ENCODE results near the gene HIVEP3.
"Not testable (repeated sequence)": the region's sequence is repeated elsewhere in the genome, so short reads cannot be mapped to it uniquely, and the experiment has no call there.

HIVEP3 gene

GRCh38 chr1:41573785-41574713, 344.7 kb downstream of the HIVEP3 start:
- DNase-seq, result peak; percentile 84

- no peak for DNase-seq
These were observed 345.5 kb downstream of the HIVEP3 start for GRCh38 chr1:41573194-41573593.

DNA sequence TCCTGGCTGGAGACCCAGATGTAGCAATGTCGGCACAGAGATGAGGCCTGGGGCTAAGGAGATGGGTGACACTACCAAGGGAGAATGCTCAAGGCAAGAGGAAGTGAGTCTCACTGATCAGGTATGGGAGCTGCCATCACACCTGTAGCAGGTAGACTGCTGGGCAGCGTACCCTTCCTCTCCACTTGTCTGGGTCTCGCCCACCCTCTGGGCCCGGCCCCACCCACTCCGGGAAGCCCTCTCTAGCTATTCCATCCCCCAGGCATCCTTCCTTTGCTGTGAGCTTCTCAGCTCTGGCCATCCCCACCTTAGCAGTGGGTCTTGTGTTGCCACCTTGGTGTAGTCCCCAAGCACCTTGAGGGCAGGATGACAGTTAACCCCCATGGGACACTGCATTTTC, 346.5 kb downstream of the HIVEP3 start:
- DNase-seq, result no peak

DNA sequence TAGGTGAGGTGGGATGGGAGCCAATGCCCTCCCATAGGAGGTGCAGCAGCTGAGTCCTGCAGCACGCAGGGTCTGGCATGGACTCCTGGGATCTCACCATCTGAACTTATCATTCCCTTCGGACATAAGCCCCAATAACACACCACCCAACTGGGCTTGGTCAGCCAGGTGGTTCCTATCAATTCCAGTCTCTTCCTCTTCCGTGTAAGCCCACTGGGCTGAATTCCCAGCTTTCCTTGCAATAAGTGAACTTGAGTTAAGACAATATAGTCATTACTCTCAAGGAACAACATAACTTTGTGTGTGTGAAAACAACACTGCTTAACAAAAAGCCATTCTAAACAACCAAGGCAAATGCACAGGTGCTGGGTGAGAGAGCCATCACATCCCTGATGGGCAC, 347.7 kb downstream of the HIVEP3 start:
- DNase-seq, result no peak

DNA sequence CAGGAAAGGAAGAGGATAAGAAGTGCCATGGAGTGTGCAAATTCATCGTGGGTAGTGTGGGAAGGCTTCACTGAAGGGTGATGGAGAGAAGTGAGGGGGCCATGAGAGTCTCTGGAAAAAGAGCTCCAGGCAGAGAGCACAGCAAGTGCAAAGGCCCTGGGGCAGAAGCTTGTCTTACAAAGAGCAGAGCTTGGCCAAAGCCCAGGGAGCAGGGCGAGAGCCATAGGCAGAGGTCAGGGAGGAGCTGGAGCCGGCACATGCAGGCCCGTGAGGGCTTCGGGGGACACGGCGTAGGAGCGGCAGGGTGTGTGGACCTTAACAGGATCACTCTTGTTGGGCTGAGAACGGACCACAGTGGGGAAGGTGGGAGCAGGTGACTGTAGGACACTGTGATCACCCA, 350.5 kb downstream of the HIVEP3 start:
- DNase-seq, result no peak

GRCh38 chr1:41566969-41567368, 351.8 kb downstream of the HIVEP3 start:
- no peak for DNase-seq

- DNase-seq, result no peak
These were observed 352.3 kb downstream of the HIVEP3 start for GRCh38 chr1:41566274-41566885.

- no peak for DNase-seq
These were observed 353.8 kb downstream of the HIVEP3 start for GRCh38 chr1:41564741-41565475.

GRCh38 chr1:41562328-41562727, 356.4 kb downstream of the HIVEP3 start:
- DNase-seq, result no peak

GRCh38 chr1:41560931-41561330, 357.8 kb downstream of the HIVEP3 start:
- no peak for DNase-seq

DNA sequence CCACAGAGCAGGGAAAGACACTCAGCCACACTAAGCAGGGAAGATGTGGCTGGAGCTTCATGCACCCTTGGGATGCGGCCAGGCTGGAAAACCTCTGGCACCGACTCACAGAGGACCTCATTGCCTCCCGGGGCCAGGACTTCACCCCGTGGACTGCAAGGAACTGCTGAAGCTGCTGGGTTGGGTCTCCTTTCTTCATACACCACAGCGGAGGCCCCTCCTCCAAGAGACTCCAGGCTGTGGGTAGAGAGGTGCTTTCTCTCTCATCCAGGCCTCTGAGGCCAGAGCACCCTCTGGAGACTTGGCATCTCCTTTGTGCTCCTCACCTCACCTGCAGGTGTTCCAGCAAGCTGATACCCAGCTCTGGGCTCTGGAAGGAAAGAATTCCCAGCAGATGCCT, 358.2 kb downstream of the HIVEP3 start:
- no peak for DNase-seq

DNA sequence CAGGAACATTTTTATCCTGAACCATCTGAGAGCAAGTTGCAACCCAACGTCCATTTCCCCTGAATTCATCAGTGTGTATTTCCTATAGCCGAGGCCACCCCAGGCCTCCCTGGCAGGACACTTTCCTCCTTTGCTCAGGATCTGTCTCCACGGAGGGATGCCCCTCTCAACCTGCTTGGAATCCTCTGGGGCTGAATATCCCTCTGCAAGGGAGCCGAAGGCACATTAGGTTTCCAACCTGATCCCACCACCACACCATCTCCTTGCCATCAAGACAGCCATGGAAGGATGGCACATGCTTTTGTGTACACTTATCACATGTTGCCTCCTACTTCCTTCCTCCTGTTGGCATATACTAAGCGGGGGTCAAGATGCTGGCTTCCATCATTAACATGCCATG, 359.4 kb downstream of the HIVEP3 start:
- DNase-seq, result no peak

DNA sequence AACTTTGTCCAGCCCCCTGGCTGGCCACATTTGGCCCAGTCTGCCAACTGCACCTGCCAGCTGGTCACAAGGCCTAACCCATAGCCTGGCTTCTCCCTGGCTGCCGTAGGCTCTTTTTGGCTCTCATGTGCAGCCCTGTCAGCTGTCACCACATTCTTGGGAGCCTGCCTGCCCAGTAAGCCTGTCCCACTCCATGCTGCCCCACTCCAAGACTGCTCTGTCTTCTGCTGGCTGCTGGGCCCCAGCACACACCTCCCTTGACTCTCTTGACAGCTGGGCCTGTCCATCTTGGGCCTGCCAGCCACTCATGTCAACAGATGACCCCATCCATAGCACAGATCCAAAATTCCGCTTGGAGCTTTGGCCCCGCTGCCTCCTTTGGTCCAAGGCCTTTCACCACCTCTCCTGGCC, 360.0 kb downstream of the HIVEP3 start:
- no peak for DNase-seq

DNA sequence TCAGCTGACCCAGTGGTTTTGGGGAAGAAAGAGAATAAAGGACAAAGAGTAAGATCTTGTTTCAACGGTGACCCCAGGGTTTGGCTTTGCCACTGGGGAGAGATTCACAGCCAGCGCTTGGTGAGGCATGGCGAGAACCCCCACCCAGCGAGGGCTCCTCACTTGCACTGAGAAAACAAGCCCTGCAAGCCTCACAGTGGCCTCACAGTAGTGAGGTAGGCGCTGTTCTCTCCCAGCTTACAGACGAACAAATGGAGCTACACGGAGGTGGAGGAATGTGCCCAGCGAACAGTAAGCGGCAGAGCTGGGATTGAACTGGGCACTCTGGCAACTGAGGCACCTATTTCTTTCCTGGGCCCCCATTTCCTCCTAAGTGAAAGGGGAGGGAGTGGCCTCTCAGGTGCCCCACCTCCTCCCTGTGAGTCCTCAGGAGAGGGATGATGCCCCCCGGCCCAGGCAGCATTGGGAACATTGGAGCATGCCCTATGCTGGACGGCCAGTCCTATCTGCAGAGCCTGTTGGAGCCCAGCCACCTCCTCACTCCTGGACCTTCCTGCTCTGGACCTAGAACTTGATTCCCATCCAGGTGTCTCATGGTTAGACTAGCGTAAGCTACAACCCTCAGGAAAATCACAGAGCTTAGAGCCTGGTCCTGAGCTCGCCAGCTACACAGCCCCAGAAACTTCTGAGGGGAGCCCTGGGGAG, 360.8 kb downstream of the HIVEP3 start:
- no peak for DNase-seq

DNA sequence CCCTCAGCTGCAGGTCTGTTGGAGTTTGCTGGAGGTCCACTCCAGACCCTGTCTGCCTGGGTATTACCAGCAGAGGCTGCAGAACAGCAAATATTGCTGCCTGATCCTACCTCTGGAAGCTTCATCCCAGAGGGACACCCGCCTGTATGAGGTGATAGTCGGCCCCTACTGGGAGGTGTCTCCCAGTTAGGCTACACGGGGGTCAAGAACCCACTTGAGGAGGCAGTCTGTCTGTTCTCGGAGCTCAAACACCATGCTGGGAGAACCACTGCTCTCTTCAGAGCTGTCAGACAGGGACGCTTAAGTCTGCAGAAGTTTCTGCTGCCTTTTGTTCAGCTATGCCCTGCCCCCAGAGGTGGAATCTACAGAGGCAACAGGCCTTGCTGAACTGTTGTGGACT, 364.0 kb downstream of the HIVEP3 start:
- not testable (repeated sequence) for DNase-seq

DNA sequence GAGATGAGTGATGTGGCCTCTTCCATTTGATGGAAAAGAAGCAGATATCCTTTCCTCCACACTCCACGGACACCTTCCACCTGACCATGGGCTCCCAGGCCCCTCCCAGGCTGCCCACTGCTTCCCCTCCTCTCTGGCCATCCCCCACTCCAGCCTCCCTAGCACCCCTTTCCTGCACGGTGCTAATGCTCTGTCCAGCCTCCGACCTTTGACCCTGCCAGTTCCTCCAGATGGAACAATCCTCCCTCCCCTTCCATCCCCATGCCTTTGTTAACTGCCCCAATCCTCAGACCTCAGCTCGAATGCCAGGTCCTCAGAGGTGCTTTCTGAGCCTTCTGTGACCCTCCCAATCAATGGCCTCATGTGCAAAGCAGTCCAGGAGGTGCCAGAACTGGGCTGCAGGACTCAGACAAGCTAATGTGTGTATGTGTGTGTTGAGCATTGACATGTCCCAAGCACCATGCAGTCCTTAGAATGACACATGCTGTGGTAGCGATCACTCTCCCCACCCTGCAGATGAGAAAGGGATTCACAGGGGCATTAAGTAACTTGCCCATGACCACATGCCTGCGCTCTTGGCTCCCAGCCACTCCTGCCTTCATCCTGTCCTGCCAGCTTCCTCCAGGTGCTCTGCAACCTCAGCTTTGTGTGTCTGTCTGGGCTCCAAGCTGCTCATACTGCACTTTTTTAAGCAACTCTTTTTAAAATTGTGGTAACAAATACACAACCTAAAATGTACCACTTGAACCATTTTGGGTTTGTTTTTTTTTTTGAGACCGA, 370.8 kb downstream of the HIVEP3 start:
- DNase-seq, result no peak

DNA sequence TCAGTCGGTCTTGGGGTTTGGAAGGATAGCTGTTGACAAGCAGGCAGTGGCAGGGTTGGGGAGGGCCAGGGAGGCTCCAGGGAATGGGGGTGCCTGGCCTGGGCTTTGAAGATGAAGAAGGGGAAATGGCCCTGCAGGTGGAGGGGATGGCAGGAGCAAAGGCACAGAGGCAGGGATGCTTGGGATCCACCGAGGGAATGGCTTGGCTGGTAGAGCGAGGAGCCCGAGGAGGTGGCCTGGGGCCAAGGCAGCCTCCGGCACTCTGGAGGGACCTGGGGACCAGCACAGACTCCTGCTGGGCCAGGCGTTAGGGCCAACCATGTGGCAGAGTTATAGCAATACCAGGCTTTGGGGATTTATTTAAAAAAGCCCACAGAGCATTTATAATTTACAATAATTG, 371.4 kb downstream of the HIVEP3 start:
- no peak for DNase-seq

GRCh38 chr1:41546833-41547135, 371.9 kb downstream of the HIVEP3 start:
- no peak for DNase-seq

DNA sequence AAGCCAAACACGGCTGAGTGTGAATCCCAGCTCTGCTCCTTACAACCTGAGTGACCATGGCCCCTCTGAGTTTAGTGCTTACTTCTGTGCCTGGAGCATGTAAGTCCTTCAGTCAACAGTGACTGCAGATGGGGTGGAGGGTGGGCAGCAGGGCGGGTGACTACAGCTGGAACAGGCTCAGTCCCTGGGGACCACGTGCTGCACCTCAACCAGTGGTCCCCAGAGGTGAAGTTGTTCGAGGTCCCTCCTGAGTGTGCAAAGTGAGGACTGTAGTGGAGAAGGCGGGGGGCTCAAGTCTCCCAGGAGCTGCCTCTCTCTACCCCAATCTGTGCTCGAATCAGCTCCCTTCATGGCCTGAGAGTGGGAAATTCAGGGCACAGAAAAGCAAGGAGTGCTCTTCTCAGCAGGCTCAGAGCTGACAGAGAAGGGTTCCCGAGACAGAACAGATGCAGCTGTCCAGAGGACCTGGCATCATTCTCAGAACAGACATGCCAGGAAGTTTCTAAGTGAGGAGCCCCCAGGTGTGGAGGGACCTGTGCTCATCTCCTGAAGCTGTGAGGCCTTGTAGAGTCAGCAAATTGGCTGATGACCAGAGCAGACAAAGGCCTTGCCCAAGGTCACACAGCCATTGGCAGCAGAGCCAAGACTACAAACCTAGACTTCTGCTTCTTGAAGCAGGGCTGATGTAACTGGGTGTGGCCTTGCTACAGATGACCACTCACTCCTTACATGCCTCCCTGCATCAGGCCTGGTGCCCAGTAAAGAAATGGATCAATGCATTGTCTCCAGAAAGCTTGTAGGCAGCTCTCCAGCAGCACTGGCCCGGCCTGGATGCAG, 372.5 kb downstream of the HIVEP3 start:
- no peak for DNase-seq

- DNase-seq, result no peak
These were observed 376.4 kb downstream of the HIVEP3 start for GRCh38 chr1:41542196-41542930.

DNA sequence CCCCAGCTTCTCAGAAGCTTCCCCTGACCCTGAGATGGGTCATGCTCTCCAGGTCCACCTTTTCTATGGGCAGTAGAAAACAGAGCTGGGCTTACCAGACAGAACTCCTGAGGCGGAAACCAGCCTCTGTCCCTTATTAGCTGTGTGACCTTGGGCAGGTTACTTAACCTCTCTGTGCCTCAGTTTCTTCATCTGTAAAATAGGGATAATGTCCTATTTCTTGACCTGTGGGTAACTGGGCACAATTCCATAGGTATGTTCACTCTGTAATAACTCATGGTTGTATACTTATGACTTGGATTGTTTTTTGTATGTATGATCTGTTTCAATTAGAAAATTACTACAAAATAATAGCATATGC, 377.1 kb downstream of the HIVEP3 start:
- DNase-seq, result no peak
